HL-60 (cell line): ENCODE data around the gene TMEM135.

Experiments used
- GABPA ChIP-seq: IDR thresholded peaks from 2 replicates; pipeline ENCODE4 v1.6.1; 2012; ENCODE audit warnings: low read depth
- TF ChIP-seq, protein P1 (sequence below): IDR thresholded peaks from one replicate; pipeline ENCODE4 v1.5.1; 2011; ENCODE audit warnings: low read length, control low read depth, inconsistent platforms; ENCODE audit not compliant: insufficient read depth
- TF ChIP-seq, protein P2 (sequence below): IDR thresholded peaks from 2 replicates; pipeline ENCODE4 v1.6.1; 2012; ENCODE audit warnings: low read depth; ENCODE audit not compliant: insufficient replicate concordance

GRCh38 chr11:87368151-87368550 is 330.4 kb downstream of the TMEM135 start:
- TF ChIP-seq, protein P1, sequence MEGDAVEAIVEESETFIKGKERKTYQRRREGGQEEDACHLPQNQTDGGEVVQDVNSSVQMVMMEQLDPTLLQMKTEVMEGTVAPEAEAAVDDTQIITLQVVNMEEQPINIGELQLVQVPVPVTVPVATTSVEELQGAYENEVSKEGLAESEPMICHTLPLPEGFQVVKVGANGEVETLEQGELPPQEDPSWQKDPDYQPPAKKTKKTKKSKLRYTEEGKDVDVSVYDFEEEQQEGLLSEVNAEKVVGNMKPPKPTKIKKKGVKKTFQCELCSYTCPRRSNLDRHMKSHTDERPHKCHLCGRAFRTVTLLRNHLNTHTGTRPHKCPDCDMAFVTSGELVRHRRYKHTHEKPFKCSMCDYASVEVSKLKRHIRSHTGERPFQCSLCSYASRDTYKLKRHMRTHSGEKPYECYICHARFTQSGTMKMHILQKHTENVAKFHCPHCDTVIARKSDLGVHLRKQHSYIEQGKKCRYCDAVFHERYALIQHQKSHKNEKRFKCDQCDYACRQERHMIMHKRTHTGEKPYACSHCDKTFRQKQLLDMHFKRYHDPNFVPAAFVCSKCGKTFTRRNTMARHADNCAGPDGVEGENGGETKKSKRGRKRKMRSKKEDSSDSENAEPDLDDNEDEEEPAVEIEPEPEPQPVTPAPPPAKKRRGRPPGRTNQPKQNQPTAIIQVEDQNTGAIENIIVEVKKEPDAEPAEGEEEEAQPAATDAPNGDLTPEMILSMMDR = no peak
- TF ChIP-seq, protein P2, sequence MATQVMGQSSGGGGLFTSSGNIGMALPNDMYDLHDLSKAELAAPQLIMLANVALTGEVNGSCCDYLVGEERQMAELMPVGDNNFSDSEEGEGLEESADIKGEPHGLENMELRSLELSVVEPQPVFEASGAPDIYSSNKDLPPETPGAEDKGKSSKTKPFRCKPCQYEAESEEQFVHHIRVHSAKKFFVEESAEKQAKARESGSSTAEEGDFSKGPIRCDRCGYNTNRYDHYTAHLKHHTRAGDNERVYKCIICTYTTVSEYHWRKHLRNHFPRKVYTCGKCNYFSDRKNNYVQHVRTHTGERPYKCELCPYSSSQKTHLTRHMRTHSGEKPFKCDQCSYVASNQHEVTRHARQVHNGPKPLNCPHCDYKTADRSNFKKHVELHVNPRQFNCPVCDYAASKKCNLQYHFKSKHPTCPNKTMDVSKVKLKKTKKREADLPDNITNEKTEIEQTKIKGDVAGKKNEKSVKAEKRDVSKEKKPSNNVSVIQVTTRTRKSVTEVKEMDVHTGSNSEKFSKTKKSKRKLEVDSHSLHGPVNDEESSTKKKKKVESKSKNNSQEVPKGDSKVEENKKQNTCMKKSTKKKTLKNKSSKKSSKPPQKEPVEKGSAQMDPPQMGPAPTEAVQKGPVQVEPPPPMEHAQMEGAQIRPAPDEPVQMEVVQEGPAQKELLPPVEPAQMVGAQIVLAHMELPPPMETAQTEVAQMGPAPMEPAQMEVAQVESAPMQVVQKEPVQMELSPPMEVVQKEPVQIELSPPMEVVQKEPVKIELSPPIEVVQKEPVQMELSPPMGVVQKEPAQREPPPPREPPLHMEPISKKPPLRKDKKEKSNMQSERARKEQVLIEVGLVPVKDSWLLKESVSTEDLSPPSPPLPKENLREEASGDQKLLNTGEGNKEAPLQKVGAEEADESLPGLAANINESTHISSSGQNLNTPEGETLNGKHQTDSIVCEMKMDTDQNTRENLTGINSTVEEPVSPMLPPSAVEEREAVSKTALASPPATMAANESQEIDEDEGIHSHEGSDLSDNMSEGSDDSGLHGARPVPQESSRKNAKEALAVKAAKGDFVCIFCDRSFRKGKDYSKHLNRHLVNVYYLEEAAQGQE = no peak
- TF ChIP-seq GABPA = no peak
